Progenitor cell of endocrine pancreas (in vitro differentiated cells): ENCODE data around the gene RNF168. TPM values are rescaled to one million over a fixed set of nuclear protein-coding genes. Genes with fewer than 3 reads are reported as not detected.
"Not testable (repeated sequence)": the region's sequence is repeated elsewhere in the genome, so short reads cannot be mapped to it uniquely, and the experiment has no call there.

Experiments
- DNase-seq: peaks from one replicate; pipeline ENCODE4 v3.0.0; 2021; ENCODE audit warnings: low spot score; ENCODE audit not compliant: unreplicated experiment
- H3K27ac Mint-ChIP-seq: 2 replicates; pipeline ENCODE4 v1.8.0; 2021; ENCODE audit warnings: mild to moderate bottlenecking, moderate library complexity, mixed read lengths
- H3K27me3 Mint-ChIP-seq: 2 replicates; pipeline ENCODE4 v1.8.0; 2021; ENCODE audit warnings: mixed read lengths
- H3K36me3 Mint-ChIP-seq: 2 replicates; pipeline ENCODE4 v1.8.0; 2022; ENCODE audit warnings: mixed read lengths; ENCODE audit not compliant: insufficient read depth
- H3K4me1 Mint-ChIP-seq: 2 replicates; pipeline ENCODE4 v1.8.0; 2021; ENCODE audit warnings: low read depth, mixed read lengths
- H3K4me3 Mint-ChIP-seq: 2 replicates; pipeline ENCODE4 v1.8.0; 2021; ENCODE audit warnings: low read depth, mild to moderate bottlenecking, moderate library complexity, mixed read lengths
- H3K9me3 Mint-ChIP-seq: 2 replicates; pipeline ENCODE4 v1.8.0; 2021; ENCODE audit warnings: low read depth, mixed read lengths
- CTCF ChIP-seq: fragments of 200-600 bp; sonication (generic); IDR thresholded peaks from one replicate; pipeline ENCODE4 v1.5.0; 2021; ENCODE audit warnings: antibody characterized with exemption, mild to moderate bottlenecking; ENCODE audit not compliant: unreplicated experiment
- long read RNA-seq: library from polyadenylated mRNA; unstranded; transcript quantifications from one replicate; pipeline ENCODE4 v2.0.0, GENCODE V29; 2020
- total RNA-seq: library from RNA; stranded (reverse); gene quantifications from 2 replicates; pipeline ENCODE4 v1.2.1, GENCODE V29; 2021

RNF168 gene, protein sequence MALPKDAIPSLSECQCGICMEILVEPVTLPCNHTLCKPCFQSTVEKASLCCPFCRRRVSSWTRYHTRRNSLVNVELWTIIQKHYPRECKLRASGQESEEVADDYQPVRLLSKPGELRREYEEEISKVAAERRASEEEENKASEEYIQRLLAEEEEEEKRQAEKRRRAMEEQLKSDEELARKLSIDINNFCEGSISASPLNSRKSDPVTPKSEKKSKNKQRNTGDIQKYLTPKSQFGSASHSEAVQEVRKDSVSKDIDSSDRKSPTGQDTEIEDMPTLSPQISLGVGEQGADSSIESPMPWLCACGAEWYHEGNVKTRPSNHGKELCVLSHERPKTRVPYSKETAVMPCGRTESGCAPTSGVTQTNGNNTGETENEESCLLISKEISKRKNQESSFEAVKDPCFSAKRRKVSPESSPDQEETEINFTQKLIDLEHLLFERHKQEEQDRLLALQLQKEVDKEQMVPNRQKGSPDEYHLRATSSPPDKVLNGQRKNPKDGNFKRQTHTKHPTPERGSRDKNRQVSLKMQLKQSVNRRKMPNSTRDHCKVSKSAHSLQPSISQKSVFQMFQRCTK
- 25.4 and 26.4 TPM in 2 replicates for total RNA-seq
- long read RNA-seq, full-length matches to known transcripts: 8 of 20 reads
- long read RNA-seq, partial matches to known transcripts: 4 of 20 reads
- long read RNA-seq, other reads (novel, unspliced or antisense): 8 of 20 reads

DNA sequence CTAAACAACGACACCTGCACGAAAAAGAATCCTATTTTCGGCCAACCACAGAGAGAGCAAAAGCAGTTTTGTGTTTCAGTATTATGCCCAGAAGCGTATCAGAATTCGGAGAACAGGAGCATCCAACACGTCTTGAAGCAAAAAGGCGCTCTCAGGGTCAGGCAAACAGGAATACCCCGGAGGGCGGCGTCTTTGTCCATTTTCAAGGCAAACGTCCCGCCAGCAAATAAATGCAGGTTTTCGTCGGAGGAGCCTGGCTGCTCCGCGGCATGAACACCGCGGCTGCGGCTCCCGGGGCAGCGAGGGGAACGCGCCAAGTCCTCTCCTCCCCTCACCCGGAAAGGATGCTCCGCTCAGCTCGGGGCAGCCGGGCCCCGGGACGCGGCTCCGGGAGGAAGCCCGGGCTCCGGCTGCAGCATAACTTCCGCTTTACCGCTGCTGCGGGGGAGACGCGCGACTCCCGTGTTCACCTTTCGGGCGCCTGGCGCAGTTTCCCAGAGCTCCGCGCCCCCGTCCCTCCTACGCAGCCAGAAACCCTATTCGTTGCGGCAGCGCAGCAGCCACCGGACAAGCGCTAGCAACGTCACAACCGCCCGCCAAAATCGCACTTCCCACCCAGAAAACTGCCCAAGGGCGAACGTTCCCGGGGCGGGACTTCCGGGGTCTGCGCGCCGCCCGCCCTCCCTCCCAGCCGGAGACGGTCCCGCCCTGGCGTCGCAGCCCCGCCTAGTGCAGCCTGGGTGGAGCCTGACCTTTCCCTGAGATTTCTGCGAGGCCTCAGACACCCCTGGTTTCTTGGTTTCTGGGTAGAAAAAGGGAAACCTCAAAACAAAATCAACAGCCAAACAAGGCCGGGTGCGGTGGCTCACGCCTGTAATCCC, at the start of gene RNF168:
RNF168 (minus strand) TSS at position 573 of the 881 bp plus-strand sequence. CDS start 595 bp downstream, outside the sequence.
- H3K9me3 Mint-ChIP-seq: peaks cover 8% of the 10 kb centered on the region
- peaks cover 3% of the 10 kb centered on the region for H3K36me3 Mint-ChIP-seq
- peak; percentile 81 for DNase-seq
- TF ChIP-seq CTCF: no peak
- peaks cover 16% of the 10 kb centered on the region for H3K4me1 Mint-ChIP-seq
- peak within 1 kb of the TSS; percentile 96 for H3K27ac Mint-ChIP-seq
- no peaks in the 10 kb centered on the region for H3K27me3 Mint-ChIP-seq
- peak within 1 kb of the TSS; percentile 96 for H3K4me3 Mint-ChIP-seq

GRCh38 chr3:196552253-196552652, 48.7 kb upstream of the RNF168 start:
- no peak overlapping the region for H3K4me3 Mint-ChIP-seq
- no peaks in the 10 kb centered on the region for H3K27me3 Mint-ChIP-seq
- H3K27ac Mint-ChIP-seq: no peak overlapping the region
- H3K36me3 Mint-ChIP-seq: peaks cover 10% of the 10 kb centered on the region
- no peaks in the 10 kb centered on the region for H3K4me1 Mint-ChIP-seq
- DNase-seq: no peak
- TF ChIP-seq CTCF: no peak
- H3K9me3 Mint-ChIP-seq: peaks cover 19% of the 10 kb centered on the region

DNA sequence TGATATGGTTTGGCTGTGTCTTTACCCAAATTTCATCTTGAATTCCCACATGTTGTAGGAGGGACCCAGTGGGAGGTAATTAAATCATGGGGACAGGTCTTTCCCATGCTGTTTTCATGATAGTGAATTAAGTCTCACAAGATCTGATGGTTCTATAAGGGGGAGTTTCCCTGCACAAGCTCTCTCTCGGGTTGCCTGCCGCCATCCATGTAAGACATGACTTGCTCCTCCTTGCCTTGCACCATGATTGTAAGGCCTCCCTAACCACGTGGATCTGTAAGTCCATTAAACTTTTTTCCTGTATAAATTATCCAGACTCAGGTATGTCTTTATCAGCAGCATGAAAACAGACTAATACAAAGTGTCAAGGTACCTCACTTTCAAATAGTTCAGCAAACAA, 46.6 kb upstream of the RNF168 start:
- not testable (repeated sequence) for H3K4me1 Mint-ChIP-seq, DNase-seq, H3K27ac Mint-ChIP-seq, H3K4me3 Mint-ChIP-seq, H3K36me3 Mint-ChIP-seq, H3K27me3 Mint-ChIP-seq
- peaks cover 19% of the 10 kb centered on the region for H3K9me3 Mint-ChIP-seq

DNA sequence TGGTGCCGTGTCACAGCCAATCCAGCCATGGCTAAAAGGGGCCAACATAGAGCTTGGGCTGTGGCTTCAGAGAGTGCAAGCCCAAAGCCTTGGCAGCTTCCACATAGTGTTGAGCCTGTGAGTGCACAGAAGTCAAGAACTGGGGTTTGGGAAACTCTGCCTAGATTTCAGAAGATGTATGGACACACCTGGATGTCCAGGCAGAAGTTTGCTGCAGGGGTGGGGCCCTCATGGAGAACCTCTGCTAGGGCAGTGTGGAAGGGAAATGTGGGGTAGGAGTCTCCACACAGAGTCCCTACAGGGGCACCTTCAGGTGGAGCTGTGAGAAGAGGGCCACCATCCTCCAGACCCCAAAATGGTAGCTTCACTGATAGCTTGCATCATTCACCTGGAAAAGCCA, 45.7 kb upstream of the RNF168 start:
- H3K36me3 Mint-ChIP-seq, H3K27me3 Mint-ChIP-seq, H3K4me1 Mint-ChIP-seq, H3K4me3 Mint-ChIP-seq, H3K27ac Mint-ChIP-seq, DNase-seq: not testable (repeated sequence)
- peaks cover 22% of the 10 kb centered on the region for H3K9me3 Mint-ChIP-seq

DNA sequence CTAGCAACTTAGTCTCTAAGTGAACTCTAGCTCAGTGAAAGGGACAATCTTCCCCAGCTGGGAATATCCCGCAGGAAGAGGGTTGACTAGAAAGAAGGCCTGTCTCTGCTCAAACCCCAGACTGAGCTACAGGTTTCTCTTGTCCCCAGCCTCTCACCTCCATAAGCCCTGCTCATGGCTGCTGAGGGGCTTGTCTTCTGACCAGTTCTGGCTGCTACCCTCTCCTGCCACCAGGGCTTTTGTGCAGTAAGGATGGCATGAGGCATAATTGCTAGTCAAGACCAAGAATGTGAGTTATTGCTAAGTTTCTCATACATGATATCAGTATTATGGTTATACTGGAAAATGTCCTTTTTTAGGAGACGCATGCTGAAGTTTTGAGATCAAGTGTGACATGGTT, 43.5 kb upstream of the RNF168 start:
- Mint-ChIP-seq H3K4me1 (peaks cover 7% of the 10 kb centered on the region), H3K27ac (peak overlapping the region; percentile 37), H3K4me3 (no peak overlapping the region), H3K36me3 (peaks cover 7% of the 10 kb centered on the region), H3K27me3 (peaks cover 2% of the 10 kb centered on the region), H3K9me3 (peaks cover 22% of the 10 kb centered on the region)
- DNase-seq: no peak
- TF ChIP-seq CTCF: peak; percentile 20

GRCh38 chr3:196546537-196546936, 43.0 kb upstream of the RNF168 start:
- no peak overlapping the region for H3K4me3 Mint-ChIP-seq
- TF ChIP-seq CTCF: no peak
- H3K9me3 Mint-ChIP-seq: peaks cover 19% of the 10 kb centered on the region
- DNase-seq: no peak
- H3K27me3 Mint-ChIP-seq: peaks cover 2% of the 10 kb centered on the region
- peaks cover 7% of the 10 kb centered on the region for H3K4me1 Mint-ChIP-seq
- H3K36me3 Mint-ChIP-seq: peaks cover 7% of the 10 kb centered on the region
- H3K27ac Mint-ChIP-seq: peak overlapping the region; percentile 37
